GM21723 (cell line): ENCODE data around the gene DIAPH3.

Source experiments
- ATAC-seq: cut with Tn5 transposase; IDR thresholded peaks from one replicate; pipeline ENCODE4 v1.9.1; 2021; ENCODE audit warnings: mild to moderate bottlenecking, moderate library complexity; ENCODE audit not compliant: unreplicated experiment

The DIAPH3 gene

GRCh38 chr13:59879281-59879680 is 284.4 kb downstream of the DIAPH3 start:
- no peak for ATAC-seq

- no peak for ATAC-seq
Observed at GRCh38 chr13:59877933-59878332, 285.8 kb downstream of the DIAPH3 start.

GRCh38 chr13:59874973-59875372 is 288.8 kb downstream of the DIAPH3 start:
- ATAC-seq, result no peak

GRCh38 chr13:59873856-59874255 is 289.9 kb downstream of the DIAPH3 start:
- ATAC-seq, result no peak

GRCh38 chr13:59873309-59873708 is 290.4 kb downstream of the DIAPH3 start:
- ATAC-seq, result no peak

GRCh38 chr13:59867867-59868266 is 295.9 kb downstream of the DIAPH3 start:
- no peak for ATAC-seq

- no peak for ATAC-seq
Observed at GRCh38 chr13:59865398-59865797, 298.3 kb downstream of the DIAPH3 start.

- ATAC-seq, result no peak
Observed at GRCh38 chr13:59863621-59864020, 300.1 kb downstream of the DIAPH3 start.

GRCh38 chr13:59861676-59862075 is 302.1 kb downstream of the DIAPH3 start:
- ATAC-seq, result no peak

GRCh38 chr13:59856281-59856810 is 307.4 kb downstream of the DIAPH3 start:
- no peak for ATAC-seq

- no peak for ATAC-seq
Observed at GRCh38 chr13:59846845-59847620, 316.7 kb downstream of the DIAPH3 start.

- ATAC-seq, result no peak
Observed at GRCh38 chr13:59843040-59843439, 320.7 kb downstream of the DIAPH3 start.

- ATAC-seq, result no peak
Observed at GRCh38 chr13:59842507-59842906, 321.2 kb downstream of the DIAPH3 start.

- no peak for ATAC-seq
Observed at GRCh38 chr13:59839186-59839585, 324.5 kb downstream of the DIAPH3 start.

- no peak for ATAC-seq
Observed at GRCh38 chr13:59837101-59837500, 326.6 kb downstream of the DIAPH3 start.

GRCh38 chr13:59835569-59835968 is 328.2 kb downstream of the DIAPH3 start:
- no peak for ATAC-seq

- ATAC-seq, result no peak
Observed at GRCh38 chr13:59834801-59835200, 328.9 kb downstream of the DIAPH3 start.

GRCh38 chr13:59829690-59830089 is 334.0 kb downstream of the DIAPH3 start:
- ATAC-seq, result no peak

GRCh38 chr13:59823486-59823885 is 340.2 kb downstream of the DIAPH3 start:
- ATAC-seq, result no peak

- no peak for ATAC-seq
Observed at GRCh38 chr13:59809564-59809963, 354.2 kb downstream of the DIAPH3 start.

GRCh38 chr13:59806801-59807200 is 356.9 kb downstream of the DIAPH3 start:
- ATAC-seq, result no peak

GRCh38 chr13:59801107-59801880 is 362.4 kb downstream of the DIAPH3 start:
- no peak for ATAC-seq
